Aorta (tissue), 5 donors: ENCODE results near the gene MAML3. TPM values are rescaled to one million over a fixed set of nuclear protein-coding genes. Genes with fewer than 3 reads are reported as not detected.

ENCODE experiments used
- ATAC-seq: fragments of 200-7000 bp; cut with Tn5 transposase; one replicate; pipeline ENCODE4 v1.9.1; 2022; ENCODE audit warnings: moderate library complexity; ENCODE audit not compliant: low FRiP score
- DNase-seq, 2 donors: peaks; one replicate each; pipeline ENCODE4 v3.0.0-alpha.2; 2020
- H3K27ac ChIP-seq, 2 donors: one replicate each; pipeline ENCODE4 v1.5.1; 2013; ENCODE audit warnings: low read length in 2 of 2, mild to moderate bottlenecking in 2 of 2, moderate library complexity in 2 of 2, control low read depth in 1 of 2, inconsistent platforms in 1 of 2, low read depth in 1 of 2
- H3K27me3 ChIP-seq, 2 donors: one replicate each; pipeline ENCODE4 v1.6.1; 2013; ENCODE audit warnings: control low read depth in 1 of 2, low read length in 1 of 2, mild to moderate bottlenecking in 1 of 2, moderate library complexity in 1 of 2; ENCODE audit not compliant: insufficient read depth in 2 of 2, control insufficient read depth in 1 of 2
- H3K36me3 ChIP-seq, 2 donors: one replicate each; pipeline ENCODE4 v1.6.1; 2013; ENCODE audit warnings: control low read depth in 1 of 2, low read length in 1 of 2, mild to moderate bottlenecking in 1 of 2; ENCODE audit not compliant: insufficient read depth in 2 of 2, control insufficient read depth in 1 of 2
- H3K4me1 ChIP-seq, 2 donors: one replicate each; pipeline ENCODE4 v1.6.1; 2013; ENCODE audit warnings: low read length in 2 of 2, control low read depth in 1 of 2, mild to moderate bottlenecking in 1 of 2, moderate library complexity in 1 of 2; ENCODE audit not compliant: insufficient read depth in 2 of 2, control insufficient read depth in 1 of 2
- H3K4me3 ChIP-seq, 2 donors: one replicate each; pipeline ENCODE4 v1.5.1; 2013; ENCODE audit warnings: low read length in 2 of 2, control low read depth in 1 of 2, mild to moderate bottlenecking in 1 of 2
- H3K9me3 ChIP-seq: one replicate; pipeline ENCODE4 v1.6.1; 2013; ENCODE audit warnings: mild to moderate bottlenecking, low read length; ENCODE audit not compliant: control insufficient read depth
- WGBS, 2 donors: extraction: QIAGEN DNeasy Blood & Tissue Kit; methylation state at CpG; one replicate each; pipeline ENCODE4 v1.1.7; 2013; 5-methylcytosine and 5-hydroxymethylcytosine counted together
- intact Hi-C, 2 donors: fragments of 100-400 bp; cut with DNase I; formaldehyde crosslinking; loops; one replicate each; pipeline versions ENCODE4 v1.14.2 to v1.15.0; 2022
- polyA plus RNA-seq, 2 donors: library from polyadenylated mRNA; stranded (reverse); fragments of 200-250 nt; gene quantifications; one replicate each; pipeline ENCODE4 v1.2.3, GENCODE V29; 2013
- total RNA-seq, 2 donors: library from RNA; stranded (reverse); fragmentation: NEBNext Ultra II Directional; extraction: Animal tissue kit (Norgen Biotek cat#: 25700); gene quantifications; one replicate each; pipeline ENCODE4 v1.2.1, GENCODE V29; 2021
- donor health status: healthy with polysubstance abuse.
- donor health status: Bipolar disorder and iron deficiency.
- donor health status: DM: no; HTN: no; CAD: no.
- donor health status: DM: no; HTN: no; CAD: no.
- donor health status: DM: yes; HTN: yes; CAD: no.

MAML3 gene
- total and polyA plus RNA-seq, 4 donors = 0.79 to 10.5 (median 4.9) TPM

DNA sequence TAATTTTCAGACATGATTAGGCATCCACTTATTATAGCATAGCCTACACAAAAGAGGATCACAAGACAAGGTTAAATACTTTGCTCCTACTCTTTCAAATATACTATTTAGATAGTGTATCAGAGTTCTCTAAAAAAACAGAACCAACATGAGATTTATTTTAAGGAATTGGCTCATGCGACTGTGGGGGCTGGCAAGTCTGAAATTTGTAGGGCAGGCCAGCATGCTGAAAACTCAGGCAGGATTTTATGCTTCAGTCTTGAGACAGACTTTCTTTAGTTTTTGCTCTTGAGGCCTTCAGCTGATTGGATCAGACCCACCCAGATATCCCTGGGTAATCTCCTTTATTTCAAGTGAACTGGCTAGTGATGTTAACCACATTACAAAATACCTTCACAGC is 169.5 kb downstream of the MAML3 start:
- H3K27me3 ChIP-seq = no peaks in the 10 kb centered on the region
- WGBS, 2 donors = 3% methylated on average over 1 of the region's 1 CpG
- peak overlapping the region; percentile 12 to 88 for H3K27ac ChIP-seq
- ATAC-seq = no peak
- H3K36me3 ChIP-seq = no peaks in the 10 kb centered on the region
- no peak for DNase-seq
- no peaks in the 10 kb centered on the region for H3K9me3 ChIP-seq
- intact Hi-C loops = loop anchor here in 1 of 2 donors (10.0 kb wide), 1 partner anchor 70 kb away; no protein-coding TSS in a partner anchor
- peaks cover 4 to 6% of the 10 kb centered on the region in 2 donors for H3K4me1 ChIP-seq
- H3K4me3 ChIP-seq = no peak overlapping the region

DNA sequence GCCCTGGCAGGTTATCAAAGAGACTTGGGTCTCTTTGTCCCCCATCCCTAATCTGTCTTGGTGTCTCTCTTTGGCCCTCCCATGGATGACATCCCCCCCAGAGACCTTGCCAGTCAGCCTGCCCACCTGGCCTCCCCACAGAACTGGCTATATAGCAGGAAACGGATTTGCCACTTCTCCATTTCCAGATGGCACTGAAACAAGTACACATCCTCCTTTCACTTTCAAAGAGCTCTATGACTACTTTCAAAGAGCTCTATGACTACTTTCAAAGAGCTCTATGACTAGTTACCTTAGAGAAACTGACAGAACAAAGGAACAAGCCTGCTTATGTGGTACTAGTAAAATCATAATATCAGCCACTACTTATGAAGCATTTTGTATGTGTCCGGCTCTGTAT is 175.3 kb downstream of the MAML3 start:
- Histone ChIP-seq H3K27me3 (no peaks in the 10 kb centered on the region), H3K36me3 (no peaks in the 10 kb centered on the region), H3K27ac (no peak overlapping the region), H3K4me3 (no peak overlapping the region), H3K9me3 (no peaks in the 10 kb centered on the region), H3K4me1 (peaks cover 2 to 6% of the 10 kb centered on the region in 2 donors)
- intact Hi-C loops = no loop called here
- ATAC-seq = no peak
- DNase-seq = no peak
- WGBS, 2 donors = 80 to 83% methylated on average over 2 of the region's 2 CpGs

DNA sequence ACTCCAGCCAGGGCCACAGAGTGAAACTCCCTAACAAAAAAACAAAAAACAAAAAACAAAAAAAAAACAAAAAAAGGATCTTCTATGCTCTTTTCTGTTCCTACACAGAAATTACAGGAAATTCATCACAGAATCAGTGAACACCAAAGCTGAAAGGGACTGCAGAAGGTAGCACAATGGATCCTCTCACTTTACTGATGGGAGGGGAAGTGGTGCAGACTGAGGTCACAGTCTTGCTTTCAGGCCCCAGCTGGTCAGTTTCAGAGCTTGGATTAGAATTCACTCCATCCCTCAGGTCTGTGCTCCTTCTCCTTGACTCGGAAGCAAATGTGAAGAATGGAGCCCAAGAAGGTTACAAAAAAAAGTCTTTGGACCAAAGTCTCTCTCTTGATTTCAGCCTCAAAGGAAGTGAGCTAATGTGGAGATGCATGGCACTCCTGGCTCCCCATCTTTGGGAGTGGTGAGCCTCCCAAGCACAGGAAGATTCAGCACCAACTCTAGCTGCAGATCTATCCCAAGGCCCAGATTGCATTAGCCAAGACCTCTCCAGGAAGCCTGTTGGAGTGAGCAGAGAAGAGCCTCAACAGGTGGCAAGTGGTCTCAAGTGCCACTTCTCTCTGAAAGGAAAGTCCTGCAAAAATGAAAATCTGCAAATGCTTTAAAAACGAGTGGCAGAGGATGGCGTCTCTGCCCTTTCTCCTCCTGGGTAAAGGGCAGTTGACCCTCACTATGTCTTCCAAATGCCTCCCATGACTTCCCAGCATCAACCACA is 176.0 kb downstream of the MAML3 start:
- 95 to 97% methylated on average over 3 of the region's 3 CpGs for WGBS, 2 donors
- DNase-seq (no peak), ATAC-seq (no peak)
- H3K4me3 ChIP-seq = no peak overlapping the region
- intact Hi-C loops = no loop called here
- no peaks in the 10 kb centered on the region for H3K27me3 ChIP-seq
- H3K9me3 ChIP-seq = no peaks in the 10 kb centered on the region
- no peak overlapping the region for H3K27ac ChIP-seq
- H3K36me3 ChIP-seq = no peaks in the 10 kb centered on the region
- peaks cover 4 to 11% of the 10 kb centered on the region in 2 donors for H3K4me1 ChIP-seq

DNA sequence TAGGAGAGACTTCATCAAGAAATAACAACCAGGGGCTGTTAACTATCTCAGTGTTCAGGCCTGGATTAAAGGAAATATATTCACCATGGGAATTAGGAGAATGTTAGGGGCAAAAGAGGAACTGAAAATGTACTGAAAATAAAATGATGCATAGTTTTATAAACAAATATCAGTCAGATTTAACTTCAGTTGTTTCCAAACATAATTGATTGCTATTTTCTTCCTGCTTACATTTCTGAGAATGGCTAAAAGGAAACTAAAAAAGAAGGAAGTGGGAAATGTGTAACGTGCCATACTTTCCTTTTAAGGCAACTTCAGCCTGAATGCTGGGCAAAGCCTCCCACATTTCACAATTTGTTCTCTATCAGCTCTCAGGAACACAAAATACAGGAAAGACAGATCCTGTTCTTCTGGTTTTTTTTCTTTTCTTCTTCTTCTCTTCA is 178.1 kb downstream of the MAML3 start:
- Histone ChIP-seq H3K4me1 (peaks cover 2 to 14% of the 10 kb centered on the region in 2 donors), H3K9me3 (no peaks in the 10 kb centered on the region), H3K36me3 (no peaks in the 10 kb centered on the region), H3K27ac (peak overlapping the region; percentile 61 to 97), H3K27me3 (no peaks in the 10 kb centered on the region), H3K4me3 (no peak overlapping the region)
- intact Hi-C loops = no loop called here
- ATAC-seq = peak; percentile 83
- DNase-seq = no peak
- 0% methylated on average over 1 of the region's 1 CpG for WGBS, 2 donors

DNA sequence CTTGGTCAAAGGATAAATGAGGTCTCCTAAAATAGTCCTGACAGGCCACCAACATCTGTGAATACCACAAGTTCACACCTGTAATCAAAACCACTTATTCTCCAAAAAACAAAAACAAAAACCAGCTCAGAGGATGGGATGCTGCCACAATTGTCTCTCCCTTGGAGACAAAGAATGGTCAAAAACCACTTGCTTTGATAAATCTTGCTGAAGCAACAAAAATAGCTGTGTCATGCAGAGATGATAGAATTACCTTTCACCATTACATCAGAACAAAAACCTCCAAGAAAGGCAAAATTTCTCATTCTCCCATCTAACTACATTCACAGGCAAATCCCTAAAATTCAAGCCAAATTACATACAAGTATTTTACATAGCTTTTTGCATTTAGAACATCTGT is 180.4 kb downstream of the MAML3 start:
- H3K9me3 ChIP-seq = no peaks in the 10 kb centered on the region
- H3K27ac ChIP-seq = peak overlapping the region; percentile 51 to 71
- no peak for ATAC-seq
- H3K36me3 ChIP-seq = no peaks in the 10 kb centered on the region
- H3K4me1 ChIP-seq = peaks cover 5 to 16% of the 10 kb centered on the region in 2 donors
- no peak overlapping the region for H3K4me3 ChIP-seq
- intact Hi-C loops = no loop called here
- no peaks in the 10 kb centered on the region for H3K27me3 ChIP-seq
- no peak for DNase-seq

DNA sequence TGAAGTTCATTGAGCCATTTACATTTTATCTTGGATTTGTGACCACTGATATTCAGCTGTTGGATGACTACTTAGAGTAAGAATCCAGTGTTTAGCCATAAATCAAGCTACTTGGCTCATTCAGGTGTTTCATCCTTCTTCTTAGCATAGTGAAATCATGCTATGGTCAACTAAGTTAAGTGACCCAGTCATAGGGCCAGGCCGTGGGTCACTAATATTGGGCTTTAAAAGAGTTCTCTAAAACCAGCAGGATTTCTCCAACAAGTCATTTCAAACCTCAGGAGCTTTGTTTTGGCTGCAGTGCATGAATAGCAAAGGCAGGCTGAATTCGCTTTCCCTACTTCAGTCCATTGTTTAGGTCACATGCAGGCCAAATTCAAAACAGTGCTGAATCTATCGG is 181.0 kb downstream of the MAML3 start:
- 5 to 11% methylated on average over 3 of the region's 3 CpGs for WGBS, 2 donors
- intact Hi-C loops = no loop called here
- no peaks in the 10 kb centered on the region for H3K36me3 ChIP-seq
- peaks cover 5 to 16% of the 10 kb centered on the region in 2 donors for H3K4me1 ChIP-seq
- no peaks in the 10 kb centered on the region for H3K9me3 ChIP-seq
- no peak for ATAC-seq
- DNase-seq = no peak
- H3K4me3 ChIP-seq = no peak overlapping the region
- no peaks in the 10 kb centered on the region for H3K27me3 ChIP-seq
- peak overlapping the region; percentile 51 to 71 for H3K27ac ChIP-seq

DNA sequence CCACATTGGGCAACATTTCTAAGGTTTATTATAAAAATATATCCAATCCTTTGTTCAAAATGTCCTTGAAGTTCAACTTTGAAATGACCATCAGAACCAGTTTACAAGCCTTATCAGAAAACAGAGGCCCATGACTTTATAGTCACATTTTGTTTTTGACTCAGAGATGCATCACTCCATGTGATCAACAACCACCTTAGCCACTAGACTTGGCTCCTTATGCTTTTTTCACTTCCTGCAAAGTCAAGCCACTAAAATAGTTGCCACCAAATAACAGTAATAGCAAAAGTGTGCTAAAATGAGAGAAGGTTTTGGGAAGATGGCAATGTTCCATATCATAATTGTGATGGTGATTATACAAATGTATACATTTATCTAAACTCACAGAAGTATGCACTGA is 181.7 kb downstream of the MAML3 start:
- ATAC-seq (no peak), DNase-seq (no peak)
- intact Hi-C loops = no loop called here
- Histone ChIP-seq H3K4me1 (peaks cover 5 to 16% of the 10 kb centered on the region in 2 donors), H3K9me3 (no peaks in the 10 kb centered on the region), H3K4me3 (no peak overlapping the region), H3K36me3 (no peaks in the 10 kb centered on the region), H3K27ac (no peak overlapping the region), H3K27me3 (no peaks in the 10 kb centered on the region)

DNA sequence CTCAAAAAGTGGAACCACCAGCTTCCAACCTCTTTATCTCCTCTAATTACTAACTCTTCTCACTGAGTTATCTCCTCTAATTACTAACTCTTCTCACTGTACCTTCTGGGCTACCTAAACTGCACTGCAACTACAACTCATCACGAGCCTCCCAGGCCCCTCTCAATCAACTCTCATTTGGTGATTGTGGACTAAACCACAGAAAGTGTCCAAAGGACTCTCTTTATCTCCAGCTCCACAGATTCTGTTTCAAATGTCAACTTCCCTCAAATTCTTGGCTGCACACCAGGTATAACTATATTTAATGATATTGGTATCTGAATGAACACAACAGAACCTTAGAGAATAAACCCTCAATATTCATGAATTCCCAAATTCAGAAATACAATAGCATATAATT is 182.9 kb downstream of the MAML3 start:
- H3K4me3 ChIP-seq = no peak overlapping the region
- WGBS, 2 donors = 86% methylated on average over 1 of the region's 1 CpG
- peaks cover 5 to 13% of the 10 kb centered on the region in 2 donors for H3K4me1 ChIP-seq
- no peaks in the 10 kb centered on the region for H3K27me3 ChIP-seq
- DNase-seq (no peak), ATAC-seq (no peak)
- H3K9me3 ChIP-seq = no peaks in the 10 kb centered on the region
- H3K27ac ChIP-seq = no peak overlapping the region
- H3K36me3 ChIP-seq = no peaks in the 10 kb centered on the region
- intact Hi-C loops = no loop called here

DNA sequence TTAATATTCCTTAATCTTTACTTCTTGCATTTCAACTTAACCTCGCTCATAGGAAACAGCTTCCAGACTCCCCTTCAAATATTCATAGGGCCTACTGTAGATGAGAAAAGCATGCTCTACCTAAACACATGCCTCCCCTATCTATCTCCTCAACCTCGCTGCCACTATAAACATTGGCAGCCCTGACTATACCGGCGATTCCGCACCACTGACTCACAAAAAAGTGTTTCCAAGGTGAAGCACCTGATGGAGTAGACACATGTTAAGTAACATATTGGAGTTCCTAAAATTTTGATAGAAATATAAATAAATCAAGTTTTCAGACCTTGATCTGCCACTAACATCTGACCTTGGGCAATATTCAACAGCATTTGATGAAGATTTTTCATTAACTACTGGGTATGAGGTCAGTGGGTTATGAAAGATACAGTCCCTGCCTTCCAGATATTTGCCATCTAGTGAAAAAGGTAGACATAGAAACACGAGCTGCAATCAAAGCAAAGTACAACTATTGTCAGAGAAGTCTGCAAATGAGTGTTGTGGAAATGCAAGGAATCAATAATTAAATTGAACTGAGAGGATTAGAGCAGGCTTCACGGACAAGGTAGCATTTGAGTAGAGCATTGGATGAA is 184.2 kb downstream of the MAML3 start:
- WGBS, 2 donors = 62 to 64% methylated on average over 7 of the region's 7 CpGs
- no peaks in the 10 kb centered on the region for H3K27me3 ChIP-seq
- H3K4me1 ChIP-seq = peaks cover 5 to 10% of the 10 kb centered on the region in 2 donors
- DNase-seq (no peak), ATAC-seq (no peak)
- no peaks in the 10 kb centered on the region for H3K36me3 ChIP-seq
- H3K9me3 ChIP-seq = no peaks in the 10 kb centered on the region
- H3K27ac ChIP-seq = peak overlapping the region in 1 of 2 donors; percentile 76
- intact Hi-C loops = no loop called here
- no peak overlapping the region for H3K4me3 ChIP-seq
